ENCODE results near the gene PLCH2. TPM values are rescaled to one million over a fixed set of nuclear protein-coding genes. Genes with fewer than 3 reads are reported as not detected.

Gene PLCH2
- polyA plus RNA-seq, 1 donor from 2014 or later: 5.7 TPM

- H3F3A ChIP-seq (ENCODE audit: insufficient read depth, low read length, poor library complexity, severe bottlenecking): no peaks in the 10 kb centered on the region
- no peak for TF ChIP-seq MXI1 (conservative IDR thresholded peaks at IDR 0.05; ENCODE audit: poor library complexity, severe bottlenecking)
- no peak for TF ChIP-seq POLR2AphosphoS5 (IDR thresholded peaks at IDR 0.05)
- TF ChIP-seq RAD21 (conservative IDR thresholded peaks at IDR 0.05): no peak
- TF ChIP-seq EP300 (conservative IDR thresholded peaks at IDR 0.05; ENCODE audit: poor library complexity, severe bottlenecking): no peak
- no peak for TF ChIP-seq EZH2 (IDR thresholded peaks at IDR 0.05; ENCODE audit: borderline replicate concordance, insufficient read depth, low read length, poor library complexity, severe bottlenecking)
- TF ChIP-seq CTCF (IDR thresholded peaks at IDR 0.05; ENCODE audit: poor library complexity, severe bottlenecking): no peak
- TF ChIP-seq TAF1 (IDR thresholded peaks at IDR 0.05; ENCODE audit: low read depth): no peak
- TF ChIP-seq REST (IDR thresholded peaks at IDR 0.05; ENCODE audit: borderline replicate concordance): no peak
- H3K36me3 ChIP-seq (ENCODE audit: insufficient read depth, low read length): no peaks in the 10 kb centered on the region
- no peaks in the 10 kb centered on the region for H4K20me1 ChIP-seq (ENCODE audit: insufficient read depth)
- no peak overlapping the region for H3K27ac ChIP-seq (ENCODE audit: low read length)
- H3K9me3 ChIP-seq (ENCODE audit: low read length): no peaks in the 10 kb centered on the region
- no peak overlapping the region for H3K9ac ChIP-seq (ENCODE audit: low read length)
- H3K9me2 ChIP-seq (ENCODE audit: insufficient read depth, low read length): no peaks in the 10 kb centered on the region
- no peaks in the 10 kb centered on the region for H3K79me2 ChIP-seq (replicated peaks; ENCODE audit: insufficient read depth, low read length)
- H3K4me3 ChIP-seq (ENCODE audit: low read length): no peak overlapping the region
- no peak overlapping the region for H3K4me2 ChIP-seq (ENCODE audit: low read length)
- H3K27me3 ChIP-seq (ENCODE audit: insufficient read depth, low read depth, low read length): no peaks in the 10 kb centered on the region
- no peak overlapping the region for H2AFZ ChIP-seq (ENCODE audit: low read depth, low read length)
Measured at GRCh38 chr1:2505461-2505994, 29.4 kb downstream of the PLCH2 start.

GRCh38 chr1:2506007-2506860 lies 30.1 kb downstream of the PLCH2 start:
- Histone ChIP-seq H3K27ac (ENCODE audit: low read length) (no peak overlapping the region), H2AFZ (ENCODE audit: low read depth, low read length) (no peak overlapping the region), H3K79me2 (replicated peaks; ENCODE audit: insufficient read depth, low read length) (no peaks in the 10 kb centered on the region), H3K27me3 (ENCODE audit: insufficient read depth, low read depth, low read length) (no peaks in the 10 kb centered on the region), H3K9me3 (ENCODE audit: low read length) (no peaks in the 10 kb centered on the region), H4K20me1 (ENCODE audit: insufficient read depth) (no peaks in the 10 kb centered on the region), H3K9me2 (ENCODE audit: insufficient read depth, low read length) (no peaks in the 10 kb centered on the region), H3F3A (ENCODE audit: insufficient read depth, low read length, poor library complexity, severe bottlenecking) (no peaks in the 10 kb centered on the region), H3K36me3 (ENCODE audit: insufficient read depth, low read length) (no peaks in the 10 kb centered on the region), H3K9ac (ENCODE audit: low read length) (no peak overlapping the region), H3K4me3 (ENCODE audit: low read length) (no peak overlapping the region), H3K4me2 (ENCODE audit: low read length) (no peak overlapping the region)
- TF ChIP-seq SMC3 (conservative IDR thresholded peaks at IDR 0.05; ENCODE audit: poor library complexity) (no peak), TAF1 (IDR thresholded peaks at IDR 0.05; ENCODE audit: low read depth) (no peak), POLR2AphosphoS5 (IDR thresholded peaks at IDR 0.05) (no peak), REST (IDR thresholded peaks at IDR 0.05; ENCODE audit: borderline replicate concordance) (no peak), EP300 (conservative IDR thresholded peaks at IDR 0.05; ENCODE audit: poor library complexity, severe bottlenecking) (no peak), EZH2 (IDR thresholded peaks at IDR 0.05; ENCODE audit: borderline replicate concordance, insufficient read depth, low read length, poor library complexity, severe bottlenecking) (no peak), RAD21 (conservative IDR thresholded peaks at IDR 0.05) (no peak), CTCF (IDR thresholded peaks at IDR 0.05; ENCODE audit: poor library complexity, severe bottlenecking) (no peak)
